Hematopoietic multipotent progenitor cell treated with erythropoietin and hydrocortisone succinate and interleukin-3 and kit ligand, for 15 days (in vitro differentiated cells): ENCODE measurements around the gene PSEN2.

Source experiments
- DNase-seq: peaks from one replicate; pipeline ENCODE4 v3.0.0-alpha.2; 2015; ENCODE audit warnings: low spot score

Gene PSEN2

DNA sequence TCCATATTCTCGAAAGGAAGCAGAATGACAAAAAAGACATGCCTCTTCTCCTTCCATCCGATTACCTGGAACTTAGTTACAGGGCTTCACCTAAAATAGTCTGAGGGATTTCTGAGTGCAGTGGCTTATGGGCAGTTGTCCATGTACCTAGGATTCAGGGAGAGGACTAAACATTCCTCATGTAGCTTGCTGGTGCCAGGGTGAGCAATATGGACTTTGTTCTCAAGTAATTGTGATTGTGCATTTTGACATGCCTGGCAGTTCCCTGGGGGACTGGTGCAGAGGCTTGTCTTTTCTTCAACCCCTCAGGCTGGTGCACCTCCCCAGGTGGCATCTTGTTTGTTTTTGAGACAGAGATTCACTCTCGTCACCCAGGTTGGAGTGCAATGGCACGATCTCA lies 6.1 kb upstream of the PSEN2 start:
- DNase-seq = no peak

DNA sequence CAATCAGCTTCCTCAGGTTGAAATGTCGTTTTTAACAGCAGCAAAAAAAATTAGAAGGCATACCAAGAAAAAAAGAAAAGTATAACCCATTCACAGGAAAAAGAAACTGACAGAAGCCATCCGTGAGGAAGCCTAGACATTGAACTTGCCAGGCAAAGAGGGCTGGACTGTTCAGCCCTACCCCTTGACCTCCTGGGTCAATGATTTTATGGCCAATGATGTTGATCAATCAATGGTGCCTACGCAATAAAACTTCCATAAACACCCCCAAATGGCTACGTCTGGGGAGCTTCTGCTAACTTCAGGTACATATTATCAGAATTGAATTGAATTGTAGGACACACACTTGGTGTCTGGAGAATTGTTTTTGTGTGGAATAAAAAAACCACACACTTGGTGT lies 4.8 kb upstream of the PSEN2 start:
- no peak for DNase-seq

DNA sequence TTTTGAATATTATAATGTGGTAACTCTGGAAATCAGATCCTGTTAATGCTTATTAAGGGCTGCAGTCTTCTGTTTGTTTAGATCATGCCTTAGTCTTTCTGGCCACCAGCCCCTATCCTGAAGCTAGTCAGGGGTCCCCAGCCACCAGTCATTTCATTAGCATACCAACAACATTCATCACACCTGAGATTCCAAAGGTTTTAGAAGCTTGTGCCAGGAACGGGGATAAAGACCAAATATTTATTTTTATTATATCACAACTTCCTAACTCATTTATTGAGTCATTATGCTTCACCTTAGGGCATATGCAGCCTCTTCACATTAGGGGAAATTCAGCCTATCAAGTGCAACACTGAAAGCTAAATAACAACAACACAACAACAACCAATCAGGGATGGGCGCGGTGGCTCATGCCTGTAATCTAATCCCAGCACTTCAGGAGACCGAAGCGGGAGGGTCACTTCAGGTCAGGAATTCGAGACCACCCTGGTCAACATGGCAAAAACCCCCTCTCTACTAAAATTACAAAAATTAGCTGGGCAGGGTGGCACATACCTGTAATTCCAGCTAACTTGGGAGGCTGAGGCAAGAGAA lies 2.9 kb upstream of the PSEN2 start:
- DNase-seq = no peak

DNA sequence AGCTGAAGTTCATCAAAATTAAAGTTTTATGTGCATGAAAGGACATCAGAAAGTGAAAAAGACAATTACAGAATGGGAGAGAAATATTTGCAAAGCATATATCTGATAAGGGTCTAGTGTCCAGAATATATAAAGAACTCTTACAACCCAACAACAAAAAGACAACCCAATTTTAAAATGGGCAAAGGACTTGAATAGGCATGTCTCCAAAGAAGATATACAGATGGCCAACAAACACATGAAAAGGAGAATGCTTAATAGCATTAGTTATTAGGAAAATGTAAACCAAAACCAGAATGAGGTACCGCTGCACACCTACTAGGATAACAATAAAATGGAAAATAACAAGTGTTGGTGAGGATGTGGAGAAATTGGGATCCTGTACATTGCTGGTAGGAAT lies 1.7 kb upstream of the PSEN2 start:
- no peak for DNase-seq

- no peak for DNase-seq
Measured at GRCh38 chr1:226870026-226870400, 403 bp upstream of the PSEN2 start.

DNA sequence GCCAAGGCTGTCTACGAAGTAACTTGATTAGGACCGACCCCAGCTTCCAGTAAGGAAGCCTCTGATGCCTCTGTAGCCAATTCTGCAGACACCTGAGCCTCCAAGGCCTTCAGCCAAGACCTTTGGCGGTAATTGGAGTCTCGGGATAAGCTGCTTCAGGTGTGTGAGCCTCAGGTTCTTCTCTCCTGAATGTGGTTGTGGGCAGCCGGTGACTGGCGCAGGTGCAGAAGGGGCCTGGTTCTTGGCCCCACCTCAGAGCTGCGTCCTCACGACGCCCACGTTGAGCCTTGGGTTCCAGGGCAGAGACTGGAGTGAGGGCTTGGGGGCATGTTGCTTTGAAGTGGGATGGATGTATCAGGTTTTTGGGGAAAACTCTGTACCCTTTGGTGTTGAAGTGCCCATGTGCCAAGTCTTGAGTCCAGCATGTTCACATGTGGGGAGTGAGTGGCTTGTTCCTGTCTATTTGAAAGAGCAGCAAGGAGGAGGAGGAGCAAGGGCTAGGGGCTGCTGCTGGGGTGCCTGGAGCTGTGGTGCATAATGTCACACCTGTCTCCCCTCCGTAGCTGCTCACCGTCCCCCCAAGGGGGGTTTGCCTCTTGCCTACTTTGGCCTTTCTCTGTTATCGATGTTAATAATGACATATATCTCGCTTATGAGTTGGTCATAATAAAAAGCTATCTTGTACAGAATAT lies 1.4 kb downstream of the PSEN2 start:
- no peak for DNase-seq

DNA sequence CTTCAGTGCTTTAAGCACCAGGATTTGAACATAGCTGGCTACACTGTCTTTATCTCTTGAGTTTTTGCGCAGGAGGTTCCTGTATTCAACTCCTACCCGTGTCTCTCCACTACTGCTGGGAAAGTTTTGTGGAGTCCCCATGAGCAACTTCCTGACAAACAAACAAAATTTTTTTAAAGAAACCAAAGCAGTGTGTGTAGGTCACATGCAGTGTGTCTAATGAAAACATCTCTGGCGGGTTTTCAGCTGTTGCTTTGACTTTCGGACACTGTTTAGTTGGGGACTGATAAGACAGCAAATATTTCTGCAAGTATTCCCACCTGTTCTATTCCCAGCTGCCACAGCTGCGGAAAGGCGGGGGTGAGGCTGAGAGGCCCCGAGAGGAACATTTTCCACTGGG lies 2.0 kb downstream of the PSEN2 start:
- no peak for DNase-seq

DNA sequence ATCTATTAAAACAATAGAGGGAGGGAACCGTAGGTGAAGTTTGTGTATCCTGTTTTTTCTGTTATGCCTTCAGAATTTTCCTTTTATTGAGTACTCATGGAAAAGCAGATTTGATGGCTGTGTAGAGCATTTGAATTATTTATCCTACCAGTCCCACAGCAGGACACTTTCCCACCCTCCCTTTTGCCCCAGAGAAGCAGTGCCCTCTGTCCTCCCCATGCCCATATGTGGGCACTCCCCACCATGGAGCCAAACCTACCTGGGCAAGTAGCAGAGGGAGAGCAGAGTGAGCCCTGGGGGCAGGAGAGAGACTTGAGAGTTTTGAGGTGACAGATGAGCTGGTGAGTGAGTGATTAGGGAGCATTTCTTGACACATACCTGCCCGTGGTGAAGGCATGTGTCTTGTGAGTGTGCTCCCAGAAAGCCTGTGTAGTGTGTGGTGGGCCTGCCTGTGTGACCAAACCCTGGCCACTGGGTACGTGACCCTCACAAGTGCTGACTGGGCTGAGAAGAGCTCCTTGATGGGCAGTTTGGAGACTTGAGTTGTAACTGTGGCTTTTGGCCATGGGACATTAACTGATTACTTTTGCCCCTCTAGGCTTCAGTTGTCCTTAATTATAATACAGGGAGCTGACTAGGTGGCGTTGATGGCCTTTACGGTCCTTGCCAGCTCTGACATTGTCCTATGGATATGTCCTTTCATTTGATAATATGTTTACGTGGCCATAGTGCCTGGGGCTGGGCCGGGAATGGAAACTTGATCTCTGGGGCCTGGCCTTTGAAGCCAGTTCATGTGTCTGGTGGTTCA lies 3.6 kb downstream of the PSEN2 start:
- DNase-seq = no peak

DNA sequence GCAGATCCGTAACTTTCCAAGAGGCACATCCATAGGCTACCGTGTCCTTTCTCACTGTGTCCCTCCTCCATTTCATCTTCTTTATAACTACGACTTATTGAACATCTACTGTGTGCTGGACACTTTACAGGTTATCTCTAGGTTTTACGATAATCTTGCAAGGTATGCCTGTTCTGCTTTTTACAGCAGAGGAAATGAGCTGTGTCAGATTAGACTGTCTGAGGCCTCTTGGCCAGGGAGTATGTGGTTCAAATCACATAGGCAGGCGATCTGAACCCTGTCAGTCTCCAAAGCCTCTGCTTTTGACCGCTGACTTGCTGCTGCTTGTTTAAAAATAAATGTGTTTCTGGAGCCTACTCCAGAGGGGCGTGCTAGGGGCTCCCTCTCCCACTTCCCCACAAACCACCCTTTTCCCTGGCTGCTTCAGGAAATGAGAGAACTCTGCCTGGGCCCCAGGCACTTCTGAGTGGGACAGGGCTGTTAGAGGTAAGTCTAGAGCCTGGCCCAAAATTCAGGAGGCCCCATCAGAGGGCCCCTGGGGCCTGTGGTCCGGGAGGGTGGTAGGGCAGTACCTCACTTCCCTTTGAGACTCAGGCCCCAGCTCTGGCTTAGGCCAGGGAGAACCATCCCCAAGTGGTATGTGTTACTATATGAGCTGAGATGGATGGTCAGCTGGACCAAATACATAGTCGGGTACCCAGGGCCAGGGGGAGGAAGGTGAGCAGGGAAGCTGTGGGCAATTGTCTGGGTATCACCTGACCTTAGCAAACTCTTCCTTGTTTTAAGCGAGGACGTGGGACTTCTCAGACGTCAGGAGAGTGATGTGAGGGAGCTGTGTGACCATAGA lies 4.4 kb downstream of the PSEN2 start:
- DNase-seq = no peak

- no peak for DNase-seq
Measured at GRCh38 chr1:226875641-226876295, 5.4 kb downstream of the PSEN2 start.

DNA sequence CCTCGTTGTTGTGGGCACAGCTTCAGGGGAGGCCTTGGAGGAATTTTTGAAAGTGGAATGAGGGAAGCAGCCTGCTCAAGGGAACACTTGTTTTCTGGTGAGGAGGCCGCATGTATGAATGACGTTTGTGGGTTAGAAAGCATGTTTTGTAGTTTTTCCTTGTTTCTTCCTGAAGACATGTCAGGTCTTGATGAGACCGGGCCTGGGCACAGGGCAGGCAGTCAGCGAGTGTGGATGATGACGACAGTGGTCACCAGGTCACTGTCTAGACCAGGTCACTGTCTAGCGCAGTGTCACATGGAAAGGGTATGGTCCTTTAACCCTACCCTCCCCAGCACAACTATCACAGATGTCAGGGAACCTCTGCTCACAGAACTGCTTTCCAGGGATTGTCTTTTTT lies 7.3 kb downstream of the PSEN2 start:
- no peak for DNase-seq

GRCh38 chr1:226880372-226881287 lies 10.2 kb downstream of the PSEN2 start:
- DNase-seq = no peak

GRCh38 chr1:226881515-226882185 lies 11.2 kb downstream of the PSEN2 start:
- no peak for DNase-seq

- DNase-seq = peak; percentile 9
Measured at GRCh38 chr1:226882187-226882586, 11.8 kb downstream of the PSEN2 start.

DNA sequence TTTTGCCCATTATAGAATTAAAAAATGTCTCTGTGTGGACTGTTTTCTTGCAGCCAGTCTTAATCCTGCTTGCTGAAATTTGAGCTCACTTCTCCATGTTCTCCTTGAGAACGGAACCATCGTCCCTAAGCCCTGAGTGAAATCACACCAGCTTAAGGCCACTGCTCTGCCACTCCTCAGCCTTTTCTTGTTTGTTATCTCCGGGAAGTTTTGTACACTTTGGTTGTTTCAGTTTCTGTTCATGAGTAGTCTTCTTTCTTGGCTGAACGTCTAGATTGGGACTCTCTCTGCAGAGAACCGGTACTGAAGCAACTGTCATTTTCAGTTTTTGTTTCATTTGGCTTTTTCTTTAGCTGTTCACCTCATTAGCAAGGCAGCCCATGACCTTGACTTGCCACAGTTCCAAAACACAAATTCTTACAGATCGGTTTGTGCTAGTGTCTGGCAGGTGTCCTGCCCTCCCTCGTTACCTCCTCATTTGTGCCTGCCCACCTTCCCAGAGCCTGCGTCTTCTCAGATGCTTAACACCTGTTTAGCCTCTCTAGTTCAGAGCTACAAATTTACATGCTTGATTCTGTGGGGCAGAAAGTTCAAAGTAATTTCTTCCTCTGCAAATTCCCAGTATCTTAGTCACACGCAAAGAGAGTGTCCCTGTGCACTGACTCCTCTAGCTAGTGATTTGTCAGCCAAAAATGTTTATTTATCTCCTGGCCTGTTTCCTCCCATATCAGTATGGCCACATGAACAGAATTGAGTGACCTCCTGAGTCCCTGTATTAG lies 12.4 kb downstream of the PSEN2 start:
- no peak for DNase-seq

- DNase-seq = no peak
Measured at GRCh38 chr1:226883630-226884029, 13.2 kb downstream of the PSEN2 start.

DNA sequence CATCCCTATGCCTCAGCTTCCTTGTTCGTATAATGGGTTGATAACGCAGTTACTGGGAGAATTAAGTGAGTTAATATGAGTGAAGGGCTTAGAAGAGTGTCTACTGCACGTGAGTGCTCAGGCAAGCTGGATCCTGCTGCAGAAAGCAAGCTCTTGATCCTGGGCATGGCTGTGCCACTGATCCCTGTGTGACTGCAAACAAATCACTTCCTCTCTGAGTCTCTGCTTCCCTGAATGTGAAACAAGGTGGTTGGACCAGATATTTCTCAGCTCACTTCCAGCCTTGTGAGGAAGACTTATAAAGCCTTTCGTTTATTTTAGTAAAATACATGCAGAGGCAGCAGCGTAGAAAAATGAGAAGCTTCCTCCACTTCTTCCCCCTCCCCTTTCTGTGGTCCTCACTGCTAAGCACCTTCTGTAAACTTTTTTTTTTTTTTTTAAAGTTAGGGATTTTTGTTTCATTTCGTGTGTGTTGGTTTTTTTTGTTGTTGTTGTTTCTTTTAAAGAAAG lies 13.8 kb downstream of the PSEN2 start:
- DNase-seq = no peak

DNA sequence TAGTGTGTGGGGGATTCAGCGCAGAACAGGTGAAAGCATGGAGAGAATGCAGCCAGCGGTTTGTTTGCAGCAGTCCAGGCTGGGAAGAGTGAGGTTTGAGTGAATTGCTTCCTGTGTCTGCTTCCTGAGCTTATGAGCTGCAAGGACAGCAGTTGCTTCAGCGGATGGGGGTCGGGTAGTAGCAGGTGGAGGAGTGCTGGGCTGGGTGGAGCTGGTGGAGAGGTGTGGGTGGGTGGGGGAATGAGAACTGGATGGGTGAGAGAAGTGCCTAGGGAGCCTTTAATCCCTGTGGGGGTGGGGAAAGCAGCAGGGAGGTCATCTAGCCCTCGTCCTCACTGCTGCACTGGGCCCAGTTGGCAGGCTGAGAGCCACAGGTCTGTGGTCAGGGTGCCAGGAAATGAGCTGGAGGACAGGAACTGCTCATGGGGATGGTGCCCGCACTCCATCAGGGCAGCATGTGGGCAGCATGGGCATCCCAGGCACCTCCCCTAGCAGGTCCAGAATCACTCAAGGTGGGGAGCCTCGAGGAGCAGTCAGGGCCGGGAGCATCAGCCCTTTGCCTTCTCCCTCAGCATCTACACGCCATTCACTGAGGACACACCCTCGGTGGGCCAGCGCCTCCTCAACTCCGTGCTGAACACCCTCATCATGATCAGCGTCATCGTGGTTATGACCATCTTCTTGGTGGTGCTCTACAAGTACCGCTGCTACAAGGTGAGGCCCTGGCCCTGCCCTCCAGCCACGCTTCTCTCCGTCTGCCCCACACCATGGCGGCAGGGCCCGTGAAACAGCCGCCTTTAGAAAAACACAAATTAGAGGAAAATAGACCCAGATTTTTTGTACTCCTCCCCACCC lies 14.8 kb downstream of the PSEN2 start:
- DNase-seq = no peak
